Measurements from ENCODE around the gene SLC51B. TPM values are rescaled to one million over a fixed set of nuclear protein-coding genes. Genes with fewer than 3 reads are reported as not detected.
A peak's percentile ranks its signal among the peaks of the same experiment; 100 is the strongest.

SLC51B gene
- total RNA-seq, 1 donor from 2014 or later = not detected

DNA sequence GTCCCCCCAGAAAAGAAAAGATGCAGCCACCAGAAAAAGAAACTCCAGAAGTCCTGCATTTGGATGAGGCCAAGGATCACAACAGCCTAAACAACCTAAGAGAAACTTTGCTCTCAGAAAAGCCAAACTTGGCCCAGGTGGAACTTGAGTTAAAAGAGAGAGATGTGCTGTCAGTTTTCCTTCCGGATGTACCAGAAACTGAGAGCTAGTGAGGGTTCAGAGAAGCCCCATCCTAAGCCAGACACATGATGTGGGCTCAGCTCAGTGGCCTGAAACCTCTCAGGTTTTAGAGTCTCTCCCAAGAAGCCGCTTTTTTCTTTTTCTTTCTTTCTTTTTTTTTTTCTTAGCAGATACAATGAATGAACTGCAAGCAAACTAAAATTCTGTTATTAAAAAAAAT, 7.8 kb downstream of the SLC51B start:
- Mint-ChIP-seq H3K36me3 (ENCODE audit: unreplicated experiment) (no peaks in the 10 kb centered on the region), H3K27me3 (ENCODE audit: unreplicated experiment) (peaks cover 13% of the 10 kb centered on the region), H3K27ac (ENCODE audit: unreplicated experiment) (no peak overlapping the region), H3K9me3 (ENCODE audit: unreplicated experiment) (peaks cover 7% of the 10 kb centered on the region), H3K4me1 (ENCODE audit: low read depth, unreplicated experiment) (peaks cover 28% of the 10 kb centered on the region), H3K4me3 (ENCODE audit: unreplicated experiment) (no peak overlapping the region)
- no peak for DNase-seq
- TF ChIP-seq CTCF (IDR thresholded peaks at IDR 0.05; ENCODE audit: partially characterized antibody, unreplicated experiment) = no peak

- DNase-seq = peak; percentile 92
- H3K27me3 Mint-ChIP-seq (ENCODE audit: unreplicated experiment) = peaks cover 13% of the 10 kb centered on the region
- peak; percentile 94 for TF ChIP-seq CTCF (IDR thresholded peaks at IDR 0.05; ENCODE audit: partially characterized antibody, unreplicated experiment)
These were observed 9.4 kb downstream of the SLC51B start for GRCh38 chr15:65054333-65055200.

GRCh38 chr15:65055201-65055870, 10.1 kb downstream of the SLC51B start:
- no peak for DNase-seq
- H3K27ac Mint-ChIP-seq (ENCODE audit: unreplicated experiment) = no peak overlapping the region
- peaks cover 8% of the 10 kb centered on the region for H3K4me1 Mint-ChIP-seq (ENCODE audit: low read depth, unreplicated experiment)
- H3K4me3 Mint-ChIP-seq (ENCODE audit: unreplicated experiment) = no peak overlapping the region
- peaks cover 3% of the 10 kb centered on the region for H3K9me3 Mint-ChIP-seq (ENCODE audit: unreplicated experiment)
- peaks cover 11% of the 10 kb centered on the region for H3K27me3 Mint-ChIP-seq (ENCODE audit: unreplicated experiment)
- TF ChIP-seq CTCF (IDR thresholded peaks at IDR 0.05; ENCODE audit: partially characterized antibody, unreplicated experiment) = no peak
- no peaks in the 10 kb centered on the region for H3K36me3 Mint-ChIP-seq (ENCODE audit: unreplicated experiment)

More at GRCh38 chr15:65054333-65055200, 9.4 kb downstream of the SLC51B start:
- peaks cover 16% of the 10 kb centered on the region for H3K4me1 Mint-ChIP-seq (ENCODE audit: low read depth, unreplicated experiment)
- H3K4me3 Mint-ChIP-seq (ENCODE audit: unreplicated experiment) = no peak overlapping the region
- peaks cover 5% of the 10 kb centered on the region for H3K9me3 Mint-ChIP-seq (ENCODE audit: unreplicated experiment)
- H3K36me3 Mint-ChIP-seq (ENCODE audit: unreplicated experiment) = no peaks in the 10 kb centered on the region
- H3K27ac Mint-ChIP-seq (ENCODE audit: unreplicated experiment) = peak overlapping the region; percentile 59

- H3K9me3 Mint-ChIP-seq (ENCODE audit: unreplicated experiment) = peaks cover 3% of the 10 kb centered on the region
- H3K36me3 Mint-ChIP-seq (ENCODE audit: unreplicated experiment) = no peaks in the 10 kb centered on the region
- TF ChIP-seq CTCF (IDR thresholded peaks at IDR 0.05; ENCODE audit: partially characterized antibody, unreplicated experiment) = no peak
- H3K4me3 Mint-ChIP-seq (ENCODE audit: unreplicated experiment) = no peak overlapping the region
- peaks cover 11% of the 10 kb centered on the region for H3K27me3 Mint-ChIP-seq (ENCODE audit: unreplicated experiment)
- H3K4me1 Mint-ChIP-seq (ENCODE audit: low read depth, unreplicated experiment) = peaks cover 5% of the 10 kb centered on the region
- H3K27ac Mint-ChIP-seq (ENCODE audit: unreplicated experiment) = no peak overlapping the region
- DNase-seq = no peak
These were observed 10.9 kb downstream of the SLC51B start for GRCh38 chr15:65056106-65056505.
